ENCODE measurements around the gene VPS54.
"Not testable (repeated sequence)": the region's sequence is repeated elsewhere in the genome, so short reads cannot be mapped to it uniquely, and the experiment has no call there.

Gene VPS54

DNA sequence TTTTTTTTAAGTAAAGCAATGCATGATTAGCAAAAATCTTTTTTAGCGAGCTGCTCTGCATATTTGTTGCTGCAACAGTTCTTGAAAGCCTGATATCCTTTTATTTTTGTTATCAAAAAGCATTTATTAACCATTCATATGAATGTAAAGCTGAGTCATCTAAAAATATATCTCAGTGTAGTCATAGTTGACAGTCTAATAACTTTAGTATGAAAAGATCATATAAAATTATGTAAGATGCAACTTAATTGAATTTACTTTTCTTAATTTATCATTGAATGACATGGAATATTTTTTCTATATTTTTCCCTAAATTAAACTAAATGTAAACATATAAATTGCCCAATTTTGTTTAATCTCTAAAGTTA lies 169.0 kb downstream of the VPS54 start:
- H3K27ac ChIP-seq (ENCODE audit: low read depth, low read length): peak overlapping the region; percentile 95
- peaks cover 0 to 88% (median 71%) of the 10 kb centered on the region in 5 donors for H3K4me1 ChIP-seq (ENCODE audit: control insufficient read depth in 5 of 5, insufficient read depth in 5 of 5, low read length in 5 of 5)
- no peaks in the 10 kb centered on the region for H3K9me3 ChIP-seq (ENCODE audit: control insufficient read depth in 5 of 5, low read length in 5 of 5)
- H3K4me3 ChIP-seq (ENCODE audit: low read depth in 1 of 5, low read length in 5 of 5): no peak overlapping the region
- peaks cover 0 to 4% (median 0%) of the 10 kb centered on the region in 5 donors for H3K36me3 ChIP-seq (ENCODE audit: control insufficient read depth in 5 of 5, insufficient read depth in 5 of 5, low read length in 5 of 5)
- H3K27me3 ChIP-seq (ENCODE audit: control insufficient read depth in 5 of 5, insufficient read depth in 4 of 5, low read length in 5 of 5): no peaks in the 10 kb centered on the region
- H3K9ac ChIP-seq (ENCODE audit: low read length in 5 of 5): peak overlapping the region in 2 of 5 donors; percentile 42 to 60

DNA sequence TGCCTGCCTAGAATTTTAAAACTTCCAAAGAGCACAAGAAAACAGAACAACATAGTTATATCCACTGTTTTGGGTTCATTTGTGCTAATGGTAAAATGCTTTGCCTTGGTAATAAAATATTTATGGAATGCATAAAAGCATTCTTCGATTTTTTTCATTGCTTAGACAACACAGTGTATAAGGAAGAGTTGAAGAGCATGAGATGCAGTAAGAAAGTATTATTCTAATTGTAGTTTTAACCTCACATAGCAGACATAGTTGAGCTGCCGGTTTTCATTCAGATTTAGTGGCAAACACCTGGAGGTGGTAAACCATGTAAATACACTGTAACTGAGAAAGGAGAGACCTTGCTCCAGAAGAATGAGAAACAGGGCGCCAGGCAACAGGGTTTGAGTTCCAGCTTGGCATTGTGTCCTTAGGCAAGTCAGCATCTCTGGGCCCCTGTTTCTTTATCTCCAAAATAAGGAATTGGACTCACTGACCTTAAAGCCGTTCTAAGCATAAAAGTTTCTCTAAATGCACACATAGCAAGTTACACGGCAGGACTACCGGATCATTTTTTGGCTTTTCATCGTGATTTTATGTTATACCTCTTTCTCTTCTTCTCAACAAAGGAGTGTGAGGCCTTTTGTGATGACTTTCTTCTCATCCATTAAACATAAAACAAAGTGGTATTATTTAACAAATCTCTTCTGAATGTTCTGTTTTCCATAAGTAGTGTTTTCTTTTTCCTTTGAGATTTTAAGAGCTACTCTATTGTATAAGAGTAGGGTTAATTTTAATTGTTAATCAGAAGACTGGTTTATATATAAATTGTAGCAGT lies 169.6 kb downstream of the VPS54 start:
- H3K9ac ChIP-seq (ENCODE audit: low read length in 5 of 5): peak overlapping the region in 4 of 5 donors; percentile 13 to 60 (median 29)
- H3K27ac ChIP-seq (ENCODE audit: low read depth, low read length): peak overlapping the region; percentile 95
- peaks cover 0 to 90% (median 74%) of the 10 kb centered on the region in 5 donors for H3K4me1 ChIP-seq (ENCODE audit: control insufficient read depth in 5 of 5, insufficient read depth in 5 of 5, low read length in 5 of 5)
- no peaks in the 10 kb centered on the region for H3K27me3 ChIP-seq (ENCODE audit: control insufficient read depth in 5 of 5, insufficient read depth in 4 of 5, low read length in 5 of 5)
- peaks cover 0 to 4% (median 0%) of the 10 kb centered on the region in 5 donors for H3K36me3 ChIP-seq (ENCODE audit: control insufficient read depth in 5 of 5, insufficient read depth in 5 of 5, low read length in 5 of 5)
- H3K4me3 ChIP-seq (ENCODE audit: low read depth in 1 of 5, low read length in 5 of 5): peak overlapping the region in 3 of 5 donors; percentile 26 to 45 (median 33)
- no peaks in the 10 kb centered on the region for H3K9me3 ChIP-seq (ENCODE audit: control insufficient read depth in 5 of 5, low read length in 5 of 5)

DNA sequence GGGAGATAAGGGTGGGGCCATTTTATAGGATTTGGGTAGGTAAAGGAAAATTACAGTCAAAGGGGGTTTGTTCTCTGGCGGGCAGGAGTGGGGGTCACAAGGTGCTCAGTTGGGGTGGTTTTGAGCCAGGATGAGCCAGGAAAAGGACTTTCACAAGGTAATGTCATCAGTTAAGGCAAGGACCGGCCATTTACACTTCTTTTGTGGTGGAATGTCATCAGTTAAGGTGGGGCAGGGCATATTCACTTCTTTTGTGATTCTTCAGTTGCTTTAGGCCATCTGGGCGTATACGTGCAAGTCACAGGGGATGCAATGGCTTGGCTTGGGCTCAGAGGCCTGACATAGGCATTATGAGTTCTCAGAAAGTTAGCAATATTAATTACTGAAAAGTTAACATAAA lies 171.7 kb downstream of the VPS54 start:
- H3K9ac ChIP-seq (ENCODE audit: low read length in 5 of 5); H3K9me3 ChIP-seq (ENCODE audit: control insufficient read depth in 5 of 5, low read length in 5 of 5); H3K27me3 ChIP-seq (ENCODE audit: control insufficient read depth in 5 of 5, insufficient read depth in 4 of 5, low read length in 5 of 5); H3K36me3 ChIP-seq (ENCODE audit: control insufficient read depth in 5 of 5, insufficient read depth in 5 of 5, low read length in 5 of 5); H3K4me3 ChIP-seq (ENCODE audit: low read depth in 1 of 5, low read length in 5 of 5): not testable (repeated sequence)
- Histone ChIP-seq H3K4me1 (ENCODE audit: control insufficient read depth in 5 of 5, insufficient read depth in 5 of 5, low read length in 5 of 5) (peaks cover 0 to 90% (median 64%) of the 10 kb centered on the region in 5 donors), H3K27ac (ENCODE audit: low read depth, low read length) (peak overlapping the region; percentile 95)

DNA sequence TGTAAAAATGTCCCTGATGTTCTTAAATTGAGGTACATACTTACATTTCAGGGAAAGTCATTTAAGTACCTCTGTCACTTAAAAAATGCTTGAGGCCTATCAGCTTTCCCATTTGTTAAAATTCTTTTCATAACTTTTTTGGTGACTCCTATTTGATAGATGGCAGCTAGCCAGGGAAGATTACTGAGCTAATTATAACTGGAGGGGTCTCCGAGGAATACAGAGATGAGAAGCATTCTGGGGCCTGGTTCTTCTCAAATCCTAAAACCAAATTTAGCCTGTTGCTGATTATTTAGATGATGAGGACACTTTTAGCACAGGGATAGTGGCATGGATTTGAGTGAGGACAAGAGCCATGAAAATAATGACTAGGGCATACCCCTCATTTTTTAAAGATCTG lies 172.7 kb downstream of the VPS54 start:
- Histone ChIP-seq H3K4me1 (ENCODE audit: control insufficient read depth in 5 of 5, insufficient read depth in 5 of 5, low read length in 5 of 5) (peaks cover 0 to 82% (median 58%) of the 10 kb centered on the region in 5 donors), H3K9ac (ENCODE audit: low read length in 5 of 5) (peak overlapping the region in 2 of 5 donors; percentile 11 to 100), H3K9me3 (ENCODE audit: control insufficient read depth in 5 of 5, low read length in 5 of 5) (no peaks in the 10 kb centered on the region), H3K27ac (ENCODE audit: low read depth, low read length) (peak overlapping the region; percentile 94), H3K27me3 (ENCODE audit: control insufficient read depth in 5 of 5, insufficient read depth in 4 of 5, low read length in 5 of 5) (no peaks in the 10 kb centered on the region), H3K4me3 (ENCODE audit: low read depth in 1 of 5, low read length in 5 of 5) (peak overlapping the region in 2 of 5 donors; percentile 19 to 34), H3K36me3 (ENCODE audit: control insufficient read depth in 5 of 5, insufficient read depth in 5 of 5, low read length in 5 of 5) (peaks cover 0 to 4% (median 0%) of the 10 kb centered on the region in 5 donors)

DNA sequence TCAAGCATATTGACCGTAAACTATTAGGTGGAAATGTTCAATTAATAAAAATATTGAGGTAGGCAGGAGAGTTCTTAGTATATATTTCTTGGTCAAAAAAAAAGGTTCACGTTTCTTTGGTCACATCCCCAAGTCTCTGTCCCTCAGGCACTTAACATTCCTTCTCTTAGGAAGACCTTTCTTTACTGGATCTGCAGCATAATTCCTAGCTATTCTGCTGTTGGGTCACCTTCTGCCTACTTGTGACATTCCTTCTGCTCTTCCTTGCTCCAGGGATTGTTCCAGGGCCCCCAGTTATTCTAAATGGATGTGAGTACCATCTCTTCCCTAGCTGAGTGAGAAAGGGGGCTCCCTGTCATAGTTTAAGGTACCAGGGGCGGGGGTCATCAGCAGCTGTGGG lies 173.4 kb downstream of the VPS54 start:
- Histone ChIP-seq H3K4me1 (ENCODE audit: control insufficient read depth in 5 of 5, insufficient read depth in 5 of 5, low read length in 5 of 5) (peaks cover 0 to 76% (median 51%) of the 10 kb centered on the region in 5 donors), H3K27me3 (ENCODE audit: control insufficient read depth in 5 of 5, insufficient read depth in 4 of 5, low read length in 5 of 5) (no peaks in the 10 kb centered on the region), H3K27ac (ENCODE audit: low read depth, low read length) (peak overlapping the region; percentile 94)

DNA sequence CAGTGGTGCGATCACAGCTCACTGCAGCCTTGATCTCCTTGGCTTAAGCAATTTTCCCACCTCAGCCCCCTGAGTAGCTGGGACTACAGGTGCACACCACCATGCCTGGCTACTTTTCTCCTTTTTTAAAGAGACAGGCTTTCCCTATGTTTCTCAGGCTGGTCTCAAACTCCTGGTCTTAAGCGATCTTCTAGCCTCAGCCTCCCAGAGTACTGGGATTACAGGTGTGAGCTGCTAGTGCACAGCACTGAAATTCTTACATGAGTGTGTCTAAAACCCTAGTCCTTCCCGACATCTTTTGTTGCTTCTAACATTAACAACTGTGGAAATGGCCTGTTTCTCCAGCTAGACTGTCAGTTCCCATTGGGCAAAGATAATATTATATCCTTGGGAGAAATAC lies 174.6 kb downstream of the VPS54 start:
- peak overlapping the region; percentile 94 for H3K27ac ChIP-seq (ENCODE audit: low read depth, low read length)
- peaks cover 0 to 71% (median 52%) of the 10 kb centered on the region in 5 donors for H3K4me1 ChIP-seq (ENCODE audit: control insufficient read depth in 5 of 5, insufficient read depth in 5 of 5, low read length in 5 of 5)
- no peaks in the 10 kb centered on the region for H3K36me3 ChIP-seq (ENCODE audit: control insufficient read depth in 5 of 5, insufficient read depth in 5 of 5, low read length in 5 of 5)
- peak overlapping the region; percentile 73 to 99 (median 96) for H3K4me3 ChIP-seq (ENCODE audit: low read depth in 1 of 5, low read length in 5 of 5)
- H3K9me3 ChIP-seq (ENCODE audit: control insufficient read depth in 5 of 5, low read length in 5 of 5): no peaks in the 10 kb centered on the region
- peak overlapping the region; percentile 22 to 100 (median 42) for H3K9ac ChIP-seq (ENCODE audit: low read length in 5 of 5)
- no peaks in the 10 kb centered on the region for H3K27me3 ChIP-seq (ENCODE audit: control insufficient read depth in 5 of 5, insufficient read depth in 4 of 5, low read length in 5 of 5)

More for the DNA sequence above, 173.4 kb downstream of the VPS54 start:
- Histone ChIP-seq H3K9me3 (ENCODE audit: control insufficient read depth in 5 of 5, low read length in 5 of 5) (no peaks in the 10 kb centered on the region), H3K4me3 (ENCODE audit: low read depth in 1 of 5, low read length in 5 of 5) (peak overlapping the region in 4 of 5 donors; percentile 19 to 99 (median 34)), H3K9ac (ENCODE audit: low read length in 5 of 5) (peak overlapping the region in 1 of 5 donors; percentile 100), H3K36me3 (ENCODE audit: control insufficient read depth in 5 of 5, insufficient read depth in 5 of 5, low read length in 5 of 5) (peaks cover 0 to 4% (median 0%) of the 10 kb centered on the region in 5 donors)

DNA sequence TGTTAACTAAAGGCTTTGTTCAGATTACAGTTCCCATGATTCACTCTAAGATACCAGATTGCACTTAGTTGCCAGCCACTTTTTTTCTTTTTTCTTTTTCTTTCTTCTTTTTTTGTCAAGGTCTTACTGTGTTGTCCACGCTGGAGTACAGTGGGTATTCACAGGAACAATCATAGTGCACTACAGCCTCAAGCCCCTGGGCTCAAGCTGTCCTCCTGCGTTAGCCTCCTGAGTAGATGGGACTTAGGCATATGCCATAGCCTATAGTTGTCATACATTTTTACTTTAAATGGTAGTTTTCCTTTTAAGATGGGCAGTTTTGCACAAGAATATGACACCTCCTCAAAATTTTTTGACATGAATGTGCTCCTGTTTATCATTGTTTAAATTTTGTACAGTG lies 175.4 kb downstream of the VPS54 start:
- no peaks in the 10 kb centered on the region for H3K27me3 ChIP-seq (ENCODE audit: control insufficient read depth in 5 of 5, insufficient read depth in 4 of 5, low read length in 5 of 5)
- no peaks in the 10 kb centered on the region for H3K36me3 ChIP-seq (ENCODE audit: control insufficient read depth in 5 of 5, insufficient read depth in 5 of 5, low read length in 5 of 5)
- H3K4me1 ChIP-seq (ENCODE audit: control insufficient read depth in 5 of 5, insufficient read depth in 5 of 5, low read length in 5 of 5): peaks cover 0 to 63% (median 44%) of the 10 kb centered on the region in 5 donors
- peak overlapping the region; percentile 33 to 100 (median 91) for H3K9ac ChIP-seq (ENCODE audit: low read length in 5 of 5)
- H3K9me3 ChIP-seq (ENCODE audit: control insufficient read depth in 5 of 5, low read length in 5 of 5): no peaks in the 10 kb centered on the region
- H3K4me3 ChIP-seq (ENCODE audit: low read depth in 1 of 5, low read length in 5 of 5): peak overlapping the region; percentile 73 to 99 (median 96)
- peak overlapping the region; percentile 94 for H3K27ac ChIP-seq (ENCODE audit: low read depth, low read length)

DNA sequence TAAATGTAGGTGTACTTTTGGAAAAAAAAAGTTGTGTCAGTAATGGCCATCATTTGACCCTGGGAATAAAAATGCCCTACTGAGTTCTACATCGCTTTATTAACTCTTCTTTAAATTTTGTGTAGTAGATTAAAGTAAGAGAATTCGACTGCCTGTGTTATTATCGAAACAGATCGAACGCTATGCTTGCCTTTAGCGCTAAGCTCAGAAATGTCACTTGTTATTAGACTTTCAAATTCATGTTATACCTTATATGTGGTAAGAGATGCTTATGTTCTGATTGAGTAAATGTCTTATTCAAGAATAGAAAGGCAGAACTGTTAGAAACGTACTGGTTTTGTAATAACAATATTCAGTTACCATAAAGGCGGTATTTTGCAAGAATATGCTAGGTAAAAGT lies 176.1 kb downstream of the VPS54 start:
- Histone ChIP-seq H3K9me3 (ENCODE audit: control insufficient read depth in 5 of 5, low read length in 5 of 5) (no peaks in the 10 kb centered on the region), H3K27me3 (ENCODE audit: control insufficient read depth in 5 of 5, insufficient read depth in 4 of 5, low read length in 5 of 5) (no peaks in the 10 kb centered on the region), H3K27ac (ENCODE audit: low read depth, low read length) (peak overlapping the region; percentile 94), H3K36me3 (ENCODE audit: control insufficient read depth in 5 of 5, insufficient read depth in 5 of 5, low read length in 5 of 5) (no peaks in the 10 kb centered on the region), H3K9ac (ENCODE audit: low read length in 5 of 5) (peak overlapping the region; percentile 91 to 100 (median 98)), H3K4me3 (ENCODE audit: low read depth in 1 of 5, low read length in 5 of 5) (peak overlapping the region; percentile 73 to 99 (median 96)), H3K4me1 (ENCODE audit: control insufficient read depth in 5 of 5, insufficient read depth in 5 of 5, low read length in 5 of 5) (peaks cover 0 to 57% (median 42%) of the 10 kb centered on the region in 5 donors)

DNA sequence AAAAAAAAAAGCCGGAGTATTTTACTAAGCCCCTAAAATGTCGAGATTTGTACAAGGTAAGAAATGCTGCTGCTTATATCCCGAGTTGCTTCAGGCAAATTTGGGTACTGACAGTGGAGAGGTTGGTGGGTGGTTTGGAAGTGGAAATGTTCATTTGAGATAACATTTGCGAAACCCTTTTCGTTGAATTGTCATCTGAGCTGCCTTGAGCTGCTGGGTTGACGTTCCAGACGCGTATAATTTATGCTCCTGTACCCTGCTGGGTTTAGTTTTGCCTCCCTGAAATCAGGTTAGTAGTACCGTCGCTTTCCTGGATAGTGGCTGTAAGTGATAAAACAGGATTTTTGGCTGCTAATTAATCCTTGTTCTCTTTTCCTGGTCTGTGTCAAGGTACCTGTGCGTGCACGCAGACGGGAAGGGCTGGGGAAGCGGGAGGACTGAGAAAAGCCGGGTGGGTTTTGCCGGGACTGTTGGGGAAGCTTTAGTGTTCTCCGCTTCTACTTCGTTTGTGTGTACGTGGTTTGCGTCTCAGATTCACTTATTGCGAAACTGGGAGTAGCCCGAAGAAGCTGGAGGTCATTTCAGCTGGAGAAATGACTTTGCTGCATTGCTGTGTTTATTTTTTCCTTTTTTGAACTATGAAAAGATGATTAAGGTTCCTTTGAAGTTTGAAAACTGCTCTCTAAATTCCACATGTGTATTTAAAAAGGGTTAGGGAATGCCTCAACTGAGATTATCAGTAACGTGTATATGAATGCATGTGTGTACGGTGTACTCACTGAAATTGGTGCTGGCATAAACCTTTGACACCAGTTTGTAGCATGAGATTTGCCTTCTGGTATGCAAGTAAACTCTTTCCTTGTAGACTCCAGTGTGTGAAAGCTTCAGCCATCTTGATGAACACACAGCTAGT lies 176.8 kb downstream of the VPS54 start:
- Histone ChIP-seq H3K27ac (ENCODE audit: low read depth, low read length) (peak overlapping the region; percentile 94), H3K4me1 (ENCODE audit: control insufficient read depth in 5 of 5, insufficient read depth in 5 of 5, low read length in 5 of 5) (peaks cover 0 to 55% (median 42%) of the 10 kb centered on the region in 5 donors), H3K9me3 (ENCODE audit: control insufficient read depth in 5 of 5, low read length in 5 of 5) (no peaks in the 10 kb centered on the region), H3K27me3 (ENCODE audit: control insufficient read depth in 5 of 5, insufficient read depth in 4 of 5, low read length in 5 of 5) (no peaks in the 10 kb centered on the region), H3K9ac (ENCODE audit: low read length in 5 of 5) (peak overlapping the region; percentile 91 to 100 (median 98)), H3K4me3 (ENCODE audit: low read depth in 1 of 5, low read length in 5 of 5) (peak overlapping the region; percentile 73 to 99 (median 96)), H3K36me3 (ENCODE audit: control insufficient read depth in 5 of 5, insufficient read depth in 5 of 5, low read length in 5 of 5) (no peaks in the 10 kb centered on the region)
